K562 (cell line): ENCODE results near the gene ZGLP1. TPM values are rescaled to one million over a fixed set of nuclear protein-coding genes. Genes with fewer than 3 reads are reported as not detected.

ENCODE experiments used
- ARID3B ChIP-seq: fragments of 250-450 bp; sonication (Bioruptor Pico); IDR thresholded peaks from 2 replicates; pipeline ENCODE4 v1.4.0; 2020; ENCODE audit warnings: borderline replicate concordance
- DPF2 ChIP-seq: fragments of 450-650 bp; IDR thresholded peaks from 2 replicates; pipeline ENCODE4 v1.6.1; 2016
- FOXK2 ChIP-seq, 2 experiments: fragments of 450-650 bp; IDR thresholded peaks in 1 of 2; conservative IDR thresholded peaks in 1 of 2; 2 replicates each; pipeline ENCODE4 v1.6.1; 2016; ENCODE audit warnings: low read depth in 2 of 2, mild to moderate bottlenecking in 1 of 2
- KLF6 ChIP-seq: fragments of 250-450 bp; sonication (Bioruptor Pico); IDR thresholded peaks from 2 replicates; pipeline ENCODE4 v1.4.0; 2020; ENCODE audit warnings: mild to moderate bottlenecking, moderate library complexity, borderline replicate concordance
- LCOR ChIP-seq: sonication (generic); formaldehyde crosslinking; IDR thresholded peaks from 2 replicates; pipeline ENCODE4 v1.8.0; 2022; ENCODE audit warnings: mild to moderate bottlenecking, missing genetic modification reagents
- MED1 ChIP-seq: sonication (generic); formaldehyde crosslinking; IDR thresholded peaks from 2 replicates; pipeline ENCODE4 v1.8.1; 2023; ENCODE audit warnings: missing genetic modification reagents, borderline replicate concordance
- MTF1 ChIP-seq: fragments of 250-450 bp; sonication (Bioruptor Pico); IDR thresholded peaks from 2 replicates; pipeline ENCODE4 v1.9.0; 2021; ENCODE audit warnings: moderate library complexity, mild to moderate bottlenecking, inconsistent platforms, borderline replicate concordance
- MYC ChIP-seq, 2 experiments: fragments of 250-450 bp in 1 of 2; sonication (Bioruptor Pico) in 1 of 2; IDR thresholded peaks; 2 replicates each; pipeline versions ENCODE4 v1.5.1 to v1.6.1; 2012 to 2021; ENCODE audit warnings: low read depth in 2 of 2, borderline replicate concordance in 1 of 2, improper control_type of control experiment in 1 of 2, low read length in 1 of 2, mild to moderate bottlenecking in 1 of 2, moderate library complexity in 1 of 2
- NFIC ChIP-seq: fragments of 450-650 bp; IDR thresholded peaks from 2 replicates; pipeline ENCODE4 v1.6.1; 2017; ENCODE audit warnings: mild to moderate bottlenecking, inconsistent platforms
- RBM14 ChIP-seq: fragments of 200-400 bp; formaldehyde crosslinking; IDR thresholded peaks from 2 replicates; pipeline ENCODE4 v1.6.1; 2018; ENCODE audit warnings: low read depth, mild to moderate bottlenecking, low read length, moderate library complexity, borderline replicate concordance; ENCODE audit not compliant: insufficient read depth
- RBM22 ChIP-seq: fragments of 200-400 bp; formaldehyde crosslinking; IDR thresholded peaks from 2 replicates; pipeline ENCODE4 v1.6.1; 2018; ENCODE audit warnings: low read length, low read depth; ENCODE audit not compliant: poor library complexity, severe bottlenecking
- SMAD1 ChIP-seq: fragments of 150-350 bp; IDR thresholded peaks from 2 replicates; pipeline ENCODE4 v1.6.1; 2014; ENCODE audit warnings: low read length, low read depth; ENCODE audit not compliant: partially characterized antibody
- SNIP1 ChIP-seq: fragments of 450-650 bp; IDR thresholded peaks from 2 replicates; pipeline ENCODE4 v1.7.1; 2017; ENCODE audit warnings: low read depth, mild to moderate bottlenecking
- SRSF9 ChIP-seq: fragments of 200-400 bp; formaldehyde crosslinking; IDR thresholded peaks from 2 replicates; pipeline ENCODE4 v1.6.1; 2017; ENCODE audit warnings: low read depth, low read length, borderline replicate concordance
- SUPT5H ChIP-seq: fragments of 450-650 bp; IDR thresholded peaks from 2 replicates; pipeline ENCODE4 v1.6.1; 2016
- TAF7 ChIP-seq: fragments of 450-650 bp; IDR thresholded peaks from 2 replicates; pipeline ENCODE4 v1.6.1; 2016; ENCODE audit warnings: missing genetic modification characterization, missing compliant biosample characterization
- TBP ChIP-seq: optimal IDR thresholded peaks from 2 replicates; pipeline ENCODE3; 2011; ENCODE audit warnings: low read depth, low read length, improper control_type of control experiment
- ZNF41 ChIP-seq: fragments of 250-450 bp; sonication (Bioruptor Pico); conservative IDR thresholded peaks from 2 replicates; pipeline ENCODE4 v1.4.0; 2020; ENCODE audit warnings: mild to moderate bottlenecking
- ZNF507 ChIP-seq: conservative IDR thresholded peaks from 2 replicates; pipeline ENCODE4 v1.6.1; 2017; ENCODE audit warnings: missing genetic modification characterization, missing compliant biosample characterization
- ZNF583 ChIP-seq: fragments of 250-450 bp; sonication (Bioruptor Pico); IDR thresholded peaks from 2 replicates; pipeline ENCODE4 v1.4.0; 2020
- ZNF609 ChIP-seq: sonication (generic); formaldehyde crosslinking; IDR thresholded peaks from 2 replicates; pipeline ENCODE4 v1.8.1; 2023; ENCODE audit warnings: missing genetic modification reagents, mild to moderate bottlenecking, borderline replicate concordance
- polyA plus RNA-seq, 8 experiments: library from polyadenylated mRNA; depleted of rRNA in 4 of 8; stranded (reverse) in 5 of 8; unstranded in 3 of 8; fragments of >200 nt; fragmentation: Nextera tagmentation in 2 of 8; fragmentation: Illumina TruSeq in 1 of 8; extraction: Ambion mirVana in 2 of 8; extraction: Trizol in 1 of 8; gene quantifications; 2 replicates each; pipeline versions ENCODE4 v1.2.1 to v1.2.3, GENCODE V29; 2011 to 2014; ENCODE audit warnings: inconsistent platforms in 1 of 8, missing spikeins in 1 of 8
- total RNA-seq, 7 experiments: library from RNA; depleted of rRNA in 6 of 7; stranded (reverse); fragments of >200 nt in 6 of 7; fragmentation: Illumina TruSeq in 2 of 7; extraction: Trizol in 2 of 7; gene quantifications; 2 replicates each; pipeline versions ENCODE4 v1.2.1 to v1.2.3, GENCODE V29; 2011 to 2021; ENCODE audit warnings: low replicate concordance in 1 of 7

Gene ZGLP1
- total and polyA plus RNA-seq, 9 of the 15 experiments (the other 6 are each of a cell fraction or from before 2014, with no cell fraction given) = 0.24 to 4.5 (median 2.2) TPM

GRCh38 chr19:10332965-10333757 lies 23.5 kb upstream of the ZGLP1 start, which contains the start of gene RAVER1 (continued):
- no peak for TF ChIP-seq ZNF583 (CRISPR knock-in tag)
- TF ChIP-seq TBP = peak; percentile 94
- TF ChIP-seq KLF6 = 0 out of 2 replicates have a peak, but pooled peaks have one; percentile 25
- TF ChIP-seq LCOR = peak; percentile 84
- no peak for TF ChIP-seq ZNF41 (CRISPR knock-in tag)
- no peak for TF ChIP-seq ARID3B
- TF ChIP-seq ZNF609 (CRISPR knock-in tag) = peak; percentile 22; the same call in 1 of the 2 replicates
- peak; percentile 85 for TF ChIP-seq SMAD1
- peak; percentile 40; the same call in 1 of the 2 replicates for TF ChIP-seq DPF2
- peak; percentile 97 for TF ChIP-seq SUPT5H
- TF ChIP-seq RBM14 = peak; percentile 92; the same call in 1 of the 2 replicates
- peak; percentile 82 for TF ChIP-seq RBM22
- TF ChIP-seq SNIP1 = no peak
- peak; percentile 90 for TF ChIP-seq TAF7
- TF ChIP-seq FOXK2 (conservative IDR thresholded peaks at IDR 0.05 in 1 of 2, IDR thresholded peaks at IDR 0.05 in 1 of 2; ENCODE audit: low read depth in 2 of 2) = peak in 1 of 2 experiments; percentile 99; a peak in 2 of 4 replicates
- 0 out of 2 replicates have a peak, but pooled peaks have one; percentile 78 for TF ChIP-seq MED1 (CRISPR knock-in tag)
- peak; percentile 78 for TF ChIP-seq MYC (IDR thresholded peaks at IDR 0.05; ENCODE audit: low read depth, low read length)
- peak; percentile 72 for TF ChIP-seq MYC (CRISPR knock-in tag; IDR thresholded peaks at IDR 0.05; ENCODE audit: borderline replicate concordance, low read depth)
- no peak for TF ChIP-seq ZNF507 (tag)
- TF ChIP-seq NFIC = peak; percentile 32; the same call in 1 of the 2 replicates
- TF ChIP-seq SRSF9 = no peak
- no peak for TF ChIP-seq MTF1 (CRISPR knock-in tag)
